ENCODE measurements around the gene MED6. TPM values are rescaled to one million over a fixed set of nuclear protein-coding genes. Genes with fewer than 3 reads are reported as not detected.
A peak's percentile ranks its signal among the peaks of the same experiment; 100 is the strongest.

The MED6 gene
- total and polyA plus RNA-seq, 9 of the 15 experiments (the other 6 are each of a cell fraction or from before 2014, with no cell fraction given), result 16.9 to 52.0 (median 30.4) TPM

DNA sequence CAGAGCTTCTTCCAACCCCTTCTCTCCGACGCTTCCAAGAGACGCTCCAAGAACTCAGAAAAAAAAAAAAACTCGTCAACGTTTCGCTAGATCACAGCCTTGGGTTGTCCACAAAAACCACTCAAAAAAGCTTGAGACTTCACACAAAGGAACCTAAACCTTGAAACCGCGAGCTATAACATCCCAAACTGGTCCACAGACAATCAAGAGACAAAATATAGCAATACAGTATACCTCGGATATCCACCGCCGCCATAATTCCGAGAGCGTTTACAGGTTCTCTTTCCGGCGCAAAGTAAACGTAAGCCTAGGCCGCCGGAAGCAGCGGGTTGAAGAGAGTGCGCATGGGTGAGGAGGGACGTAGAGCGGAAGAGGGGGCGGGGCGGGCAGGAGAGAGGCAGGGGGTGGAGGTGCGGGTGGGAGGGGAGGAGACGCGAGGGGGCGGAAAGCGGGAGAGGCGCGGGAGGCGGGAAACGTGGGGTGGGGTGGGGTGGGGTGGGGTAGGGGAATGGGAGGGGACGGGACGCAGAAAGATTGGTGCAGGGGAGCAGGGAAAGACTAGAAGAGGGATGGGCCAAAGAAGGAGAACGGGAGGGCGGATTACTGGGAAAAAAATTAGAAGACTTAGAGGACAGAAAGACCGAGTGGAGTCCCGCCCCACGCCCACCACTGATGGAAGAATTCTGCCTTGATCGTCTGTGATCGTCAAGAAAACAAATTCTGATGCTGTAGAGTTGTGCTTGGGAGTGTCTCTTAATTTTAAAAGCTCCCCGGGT, at the start of gene MED6 (continued):
- TF ChIP-seq ETS1 (conservative IDR thresholded peaks at IDR 0.05; ENCODE audit: control insufficient read depth, low read depth, low read length) (no peak), TRIM28 (IDR thresholded peaks at IDR 0.05) (no peak), ZNF324 (CRISPR knock-in tag; IDR thresholded peaks at IDR 0.05) (no peak), GATAD2B (IDR thresholded peaks at IDR 0.05; ENCODE audit: borderline replicate concordance) (no peak), ZNF184 (CRISPR knock-in tag; IDR thresholded peaks at IDR 0.05) (no peak), ZNF77 (CRISPR knock-in tag; IDR thresholded peaks at IDR 0.05) (no peak), SMARCB1 (IDR thresholded peaks at IDR 0.05; ENCODE audit: insufficient read length, low read depth) (no peak), JUN (IDR thresholded peaks at IDR 0.05; ENCODE audit: borderline replicate concordance, low read depth, low read length) (no peak), JUN (CRISPR knock-in tag; IDR thresholded peaks at IDR 0.05; ENCODE audit: borderline replicate concordance) (no peak), SIN3A (IDR thresholded peaks at IDR 0.05; ENCODE audit: borderline replicate concordance in 2 of 2, control insufficient read depth in 1 of 2, low read depth in 2 of 2, low read length in 2 of 2) (no peak), TCF15 (CRISPR knock-in tag; IDR thresholded peaks at IDR 0.05) (no peak), STAT5A (IDR thresholded peaks at IDR 0.05; ENCODE audit: borderline replicate concordance, low read length) (no peak), ZNF518B (CRISPR knock-in tag; IDR thresholded peaks at IDR 0.05) (no peak), CHD1 (IDR thresholded peaks at IDR 0.05; ENCODE audit: low read length) (no peak), ZBTB1 (CRISPR knock-in tag; IDR thresholded peaks at IDR 0.05; ENCODE audit: borderline replicate concordance, low read depth) (no peak), ZNF12 (CRISPR knock-in tag; IDR thresholded peaks at IDR 0.05) (no peak), GABPA (tag; conservative IDR thresholded peaks at IDR 0.05; ENCODE audit: low read depth) (peak; percentile 95), KLF1 (tag; IDR thresholded peaks at IDR 0.05) (no peak), NCOA4 (IDR thresholded peaks at IDR 0.05; ENCODE audit: partially characterized antibody) (no peak), C11orf30 (IDR thresholded peaks at IDR 0.05; ENCODE audit: low read depth) (peak; percentile 99), MXD1 (CRISPR knock-in tag; IDR thresholded peaks at IDR 0.05; ENCODE audit: borderline replicate concordance, poor library complexity, severe bottlenecking) (no peak), RBM22 (IDR thresholded peaks at IDR 0.05; ENCODE audit: low read depth, low read length, poor library complexity, severe bottlenecking) (no peak)
- TF ChIP-seq, protein P1, sequence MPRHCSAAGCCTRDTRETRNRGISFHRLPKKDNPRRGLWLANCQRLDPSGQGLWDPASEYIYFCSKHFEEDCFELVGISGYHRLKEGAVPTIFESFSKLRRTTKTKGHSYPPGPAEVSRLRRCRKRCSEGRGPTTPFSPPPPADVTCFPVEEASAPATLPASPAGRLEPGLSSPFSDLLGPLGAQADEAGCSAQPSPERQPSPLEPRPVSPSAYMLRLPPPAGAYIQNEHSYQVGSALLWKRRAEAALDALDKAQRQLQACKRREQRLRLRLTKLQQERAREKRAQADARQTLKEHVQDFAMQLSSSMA (CRISPR knock-in tag; IDR thresholded peaks at IDR 0.05), result no peak

All from K562 (cell line).